ENCODE data around the gene RB1.
A peak's percentile ranks its signal among the peaks of the same experiment; 100 is the strongest.

The RB1 gene

GRCh38 chr13:48303359-48304142, at the start of gene RB1:
RB1 (plus strand) TSS chr13:48303751; CDS start chr13:48303913, 162 bp downstream.
- DNase-seq: peak; percentile 81

- no peak for DNase-seq
Measured at GRCh38 chr13:48253849-48254248, 49.7 kb upstream of the RB1 start.

GRCh38 chr13:48255090-48255489, 48.5 kb upstream of the RB1 start:
- DNase-seq: no peak

GRCh38 chr13:48255954-48256353, 47.6 kb upstream of the RB1 start:
- DNase-seq: no peak

GRCh38 chr13:48258002-48258401, 45.5 kb upstream of the RB1 start:
- no peak for DNase-seq

GRCh38 chr13:48258430-48258829, 45.1 kb upstream of the RB1 start:
- DNase-seq: no peak

- DNase-seq: no peak
Measured at GRCh38 chr13:48260970-48261369, 42.6 kb upstream of the RB1 start.

GRCh38 chr13:48263196-48263595, 40.4 kb upstream of the RB1 start:
- DNase-seq: no peak

GRCh38 chr13:48264058-48264457, 39.5 kb upstream of the RB1 start:
- no peak for DNase-seq

- DNase-seq: no peak
Measured at GRCh38 chr13:48265217-48265815, 38.2 kb upstream of the RB1 start.

- DNase-seq: no peak
Measured at GRCh38 chr13:48266150-48266549, 37.4 kb upstream of the RB1 start.

- no peak for DNase-seq
Measured at GRCh38 chr13:48266701-48267639, 36.6 kb upstream of the RB1 start.

GRCh38 chr13:48268019-48268418, 35.5 kb upstream of the RB1 start:
- DNase-seq: no peak

- DNase-seq: no peak
Measured at GRCh38 chr13:48273346-48273745, 30.2 kb upstream of the RB1 start.

- no peak for DNase-seq
Measured at GRCh38 chr13:48275507-48275906, 28.0 kb upstream of the RB1 start.

GRCh38 chr13:48278806-48279205, 24.7 kb upstream of the RB1 start:
- DNase-seq: no peak

GRCh38 chr13:48281556-48281955, 22.0 kb upstream of the RB1 start:
- DNase-seq: no peak

GRCh38 chr13:48291730-48292129, 11.8 kb upstream of the RB1 start:
- no peak for DNase-seq

- no peak for DNase-seq
Measured at GRCh38 chr13:48292650-48293049, 10.9 kb upstream of the RB1 start.

- DNase-seq: no peak
Measured at GRCh38 chr13:48294653-48295052, 8.9 kb upstream of the RB1 start.

GRCh38 chr13:48295271-48295670, 8.3 kb upstream of the RB1 start:
- no peak for DNase-seq

- DNase-seq: no peak
Measured at GRCh38 chr13:48296528-48296927, 7.0 kb upstream of the RB1 start.

GRCh38 chr13:48297131-48297786, 6.3 kb upstream of the RB1 start:
- DNase-seq: no peak

All from NCI-H2107 (cell line).